NOMO-1 (cell line): ENCODE data around the gene CSNK2B.

ENCODE experiments used
- DNase-seq, 2 experiments: peaks; one replicate each; lab custom pipeline; 2025; ENCODE audit not compliant: unreplicated experiment in 2 of 2; lab: John Stamatoyannopoulos, UW

The CSNK2B gene

DNA sequence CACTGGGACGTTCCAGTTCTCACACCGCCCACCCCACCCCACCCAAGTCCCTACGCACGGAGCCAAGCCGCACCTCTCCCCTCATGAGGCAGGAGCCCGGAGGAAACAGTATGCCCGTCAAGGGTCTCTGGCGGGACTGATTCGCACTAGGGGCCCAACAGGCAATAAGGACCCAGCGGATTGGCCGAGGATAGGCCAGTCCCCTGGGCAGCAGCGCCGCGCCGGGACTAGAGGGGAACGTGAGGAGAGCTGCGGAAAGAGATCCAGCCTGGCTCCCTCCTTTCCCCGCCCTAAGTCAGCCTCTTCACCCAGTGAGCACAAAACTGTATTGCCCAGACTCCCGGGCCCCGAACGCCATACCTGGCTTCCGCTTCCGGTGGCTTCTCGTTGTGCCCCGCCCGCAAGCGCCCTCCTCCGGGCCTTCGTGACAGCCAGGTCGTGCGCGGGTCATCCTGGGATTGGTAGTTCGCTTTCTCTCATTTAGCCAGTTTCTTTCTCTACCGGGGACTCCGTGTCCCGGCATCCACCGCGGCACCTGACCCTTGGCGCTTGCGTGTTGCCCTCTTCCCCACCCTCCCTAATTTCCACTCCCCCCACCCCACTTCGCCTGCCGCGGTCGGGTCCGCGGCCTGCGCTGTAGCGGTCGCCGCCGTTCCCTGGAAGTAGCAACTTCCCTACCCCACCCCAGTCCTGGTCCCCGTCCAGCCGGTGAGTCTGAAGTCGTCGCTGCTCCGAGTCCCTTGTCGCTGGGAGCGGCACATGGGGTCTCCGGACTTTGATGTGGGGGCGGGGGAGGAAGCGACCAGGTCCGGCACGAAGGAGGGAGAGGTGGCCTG, at the start of gene CSNK2B:
Gene CSNK2B, plus strand, starts transcription at position 580 of the 836 bp plus-strand sequence. CDS start 752 bp downstream, outside the sequence.
- DNase-seq, result peak; percentile 96 to 97

DNA sequence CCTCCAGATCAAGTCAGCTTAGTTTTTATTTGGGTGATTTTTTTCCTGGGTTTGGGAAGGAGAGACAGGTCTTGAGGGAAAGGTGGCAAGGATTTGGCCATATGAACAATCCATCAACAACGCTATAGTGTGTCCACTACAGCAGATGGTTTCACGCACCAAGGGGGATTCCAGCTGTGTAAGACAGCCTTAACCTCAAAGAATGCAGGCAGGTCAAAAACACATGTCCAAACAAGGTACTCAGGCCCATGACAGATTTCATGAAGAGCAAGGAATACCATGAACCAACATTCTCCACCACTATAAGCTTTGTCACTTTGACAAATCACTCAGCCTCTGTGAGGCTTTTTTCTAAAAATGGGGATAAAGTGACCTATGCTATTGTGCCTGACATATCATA, 48.9 kb upstream of the CSNK2B start:
- no peak for DNase-seq

DNA sequence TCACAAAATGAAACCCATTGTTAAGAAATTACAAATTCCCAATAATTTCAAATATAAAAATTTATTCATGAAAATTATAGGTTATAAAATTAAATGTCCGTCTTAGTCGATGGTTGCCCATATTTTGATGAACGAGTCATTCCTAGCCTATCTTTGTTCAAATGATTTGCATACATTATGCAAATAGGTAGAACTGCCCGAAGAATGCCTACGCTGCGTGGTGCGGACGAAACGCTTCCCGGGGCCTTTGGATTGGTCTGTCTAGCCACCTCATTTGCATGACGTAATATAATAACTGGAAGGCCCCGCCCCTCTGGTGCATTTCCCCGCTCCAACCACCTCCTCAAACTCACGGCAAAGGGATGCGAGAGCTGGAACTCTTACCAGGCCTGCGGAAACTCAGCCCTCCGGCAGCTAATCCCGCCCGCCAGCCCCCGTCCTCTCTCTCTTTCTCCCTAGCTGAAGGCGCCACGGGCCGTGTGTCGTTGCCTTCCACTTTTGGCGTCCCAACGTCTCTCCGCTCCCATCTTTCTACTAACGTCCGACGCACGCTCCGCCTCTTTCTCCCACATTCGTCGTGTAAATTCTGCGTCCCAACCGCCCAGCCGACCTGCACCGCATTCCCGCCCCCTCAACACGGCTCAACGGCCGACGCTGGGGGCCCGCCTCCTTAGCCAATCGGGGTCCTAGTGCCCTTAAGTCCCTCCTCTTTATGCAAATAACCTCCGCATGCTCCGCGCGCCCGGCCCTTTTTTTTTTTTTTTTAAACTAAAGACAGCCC, 45.9 kb upstream of the CSNK2B start:
- DNase-seq, result peak; percentile 99

DNA sequence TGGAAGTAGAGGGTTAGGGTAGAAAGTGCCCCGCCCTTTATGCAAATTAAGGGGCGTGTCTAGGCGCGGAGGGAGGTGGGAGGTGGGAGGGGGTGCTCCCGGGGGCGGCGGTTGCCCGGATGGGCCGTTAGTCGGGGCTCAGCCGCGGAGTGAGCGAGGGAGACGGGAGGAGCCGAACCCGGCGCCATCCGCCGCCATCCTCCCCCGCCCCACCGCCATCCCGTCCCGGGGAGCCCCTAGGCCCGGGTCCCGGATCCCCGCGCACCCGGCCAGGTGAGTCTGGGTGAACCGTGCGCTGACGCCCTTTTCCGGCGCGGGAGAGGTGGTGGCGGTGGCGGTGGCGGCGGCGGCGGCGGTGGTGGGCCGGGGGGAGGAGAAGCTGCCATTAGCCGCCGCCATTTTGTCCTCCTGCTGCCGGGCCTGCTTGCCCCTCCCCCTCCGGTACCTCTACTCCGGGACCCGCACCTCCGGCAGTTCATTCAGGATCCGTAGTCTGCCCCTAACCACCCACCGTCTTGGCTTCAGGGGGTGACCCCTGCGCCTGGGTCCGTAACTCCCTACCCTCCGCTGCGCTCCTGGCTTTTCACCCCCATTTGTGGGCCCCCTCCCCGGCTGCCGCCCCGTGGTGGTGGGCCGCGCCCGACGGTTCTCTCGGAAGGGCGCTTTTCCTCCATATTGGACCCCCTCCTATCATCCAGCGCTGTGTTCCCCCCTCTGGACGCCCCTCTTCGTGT, 45.1 kb upstream of the CSNK2B start, which contains the start of gene PRRC2A:
Gene PRRC2A, plus strand, starts transcription at position 130 of the 734 bp plus-strand sequence. CDS start 2,075 bp downstream, outside the sequence.
- peak; percentile 66 to 69 for DNase-seq

DNA sequence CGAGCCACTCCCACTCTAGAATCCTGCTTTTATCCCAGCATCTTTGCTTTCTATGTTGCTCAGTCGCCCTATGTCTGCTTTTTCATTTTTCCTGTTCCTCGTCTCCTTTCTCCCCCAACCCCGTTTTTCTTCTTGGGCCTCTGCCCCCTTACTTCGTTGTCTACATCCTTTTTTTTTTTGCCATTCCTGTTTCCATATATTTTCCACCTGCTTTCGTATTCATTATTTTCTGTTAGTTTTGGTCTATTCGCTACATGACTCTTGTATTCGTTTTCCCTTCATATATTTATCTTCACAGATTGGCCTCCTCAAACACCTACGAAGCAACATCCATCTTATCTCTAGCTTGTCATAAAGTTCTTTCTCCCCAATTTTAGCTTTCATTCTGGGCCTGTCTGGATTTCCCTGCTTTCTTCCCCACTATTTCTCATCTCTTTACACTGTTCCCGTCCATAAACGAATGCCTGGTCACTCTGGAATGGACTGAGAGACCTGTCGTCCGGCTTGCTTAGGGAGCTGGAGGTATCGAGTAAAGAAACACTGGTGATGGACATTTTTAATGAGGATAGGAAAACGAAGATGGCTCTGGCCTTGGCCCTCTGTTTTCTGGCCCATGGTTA, 44.5 kb upstream of the CSNK2B start:
- DNase-seq, result no peak

DNA sequence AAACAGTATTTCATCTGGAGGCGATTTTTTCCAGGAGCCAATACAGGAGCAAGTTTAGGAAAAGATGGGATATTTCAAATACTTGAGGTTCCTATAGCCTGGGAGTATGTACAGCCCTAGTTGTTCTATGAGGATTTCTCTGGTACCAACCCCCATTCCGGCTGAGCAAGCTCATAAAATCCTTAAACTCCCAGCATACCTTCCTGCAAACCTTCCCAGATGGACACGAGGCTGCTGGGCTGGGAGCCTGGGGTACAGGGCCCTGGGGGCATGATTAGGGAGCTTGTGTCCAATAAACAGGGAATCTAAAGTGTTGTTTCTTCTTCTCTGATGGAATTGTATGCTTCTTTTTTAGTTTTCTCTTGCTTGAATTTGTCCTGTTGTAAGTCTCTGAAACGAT, 43.9 kb upstream of the CSNK2B start:
- no peak for DNase-seq

DNA sequence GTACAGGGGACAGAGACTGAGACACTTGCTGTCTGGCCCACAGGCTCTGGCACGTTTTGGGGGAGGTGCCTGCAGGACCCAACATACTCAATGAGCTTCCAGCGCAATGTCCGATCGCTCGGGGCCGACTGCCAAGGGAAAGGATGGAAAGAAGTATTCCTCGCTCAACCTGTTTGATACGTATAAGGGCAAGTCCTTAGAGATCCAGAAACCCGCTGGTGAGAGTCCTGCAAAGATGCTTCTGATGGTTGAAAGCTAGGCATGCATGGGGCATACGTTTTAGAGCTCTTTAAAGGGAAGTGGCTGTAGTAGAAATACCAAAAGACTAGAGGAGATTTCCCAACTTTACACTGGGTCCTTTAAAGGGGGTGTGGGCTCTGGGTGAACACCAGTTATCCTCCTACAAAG, 43.2 kb upstream of the CSNK2B start:
- DNase-seq, result peak; percentile 18 to 51

DNA sequence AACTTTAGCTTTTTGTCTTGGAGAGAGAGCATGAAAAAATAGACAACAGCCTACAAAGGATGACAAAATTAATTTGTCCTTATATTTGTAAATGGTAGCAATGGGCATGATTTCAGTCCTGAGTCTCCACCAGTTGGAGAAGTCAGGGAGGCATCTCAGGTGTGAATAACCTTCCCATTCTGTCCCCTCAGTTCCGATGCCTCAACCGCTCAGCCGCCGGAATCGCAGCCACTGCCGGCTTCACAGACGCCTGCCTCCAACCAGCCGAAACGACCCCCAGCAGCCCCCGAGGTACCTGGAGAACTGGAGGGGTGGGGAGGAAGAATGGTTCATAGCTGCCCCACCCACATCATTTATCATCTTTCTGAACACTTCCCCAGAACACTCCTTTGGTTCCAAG, 41.8 kb upstream of the CSNK2B start:
- DNase-seq, result no peak

DNA sequence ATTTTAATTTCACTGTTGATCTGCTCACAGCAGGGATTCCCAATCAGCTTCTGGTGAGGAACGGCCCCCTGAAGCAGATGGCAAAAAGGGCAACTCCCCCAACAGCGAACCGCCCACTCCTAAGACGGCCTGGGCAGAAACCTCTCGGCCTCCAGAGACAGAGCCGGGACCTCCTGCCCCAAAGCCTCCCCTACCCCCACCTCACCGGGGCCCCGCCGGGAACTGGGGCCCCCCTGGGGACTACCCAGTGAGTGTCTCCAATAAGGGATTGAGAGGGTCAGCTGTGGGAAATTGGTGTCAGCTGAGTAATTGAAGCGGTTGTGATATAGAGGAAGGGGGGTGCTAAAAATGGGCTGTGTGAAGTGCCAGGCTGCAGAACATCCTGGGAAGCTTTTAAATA, 38.9 kb upstream of the CSNK2B start:
- DNase-seq, result no peak

DNA sequence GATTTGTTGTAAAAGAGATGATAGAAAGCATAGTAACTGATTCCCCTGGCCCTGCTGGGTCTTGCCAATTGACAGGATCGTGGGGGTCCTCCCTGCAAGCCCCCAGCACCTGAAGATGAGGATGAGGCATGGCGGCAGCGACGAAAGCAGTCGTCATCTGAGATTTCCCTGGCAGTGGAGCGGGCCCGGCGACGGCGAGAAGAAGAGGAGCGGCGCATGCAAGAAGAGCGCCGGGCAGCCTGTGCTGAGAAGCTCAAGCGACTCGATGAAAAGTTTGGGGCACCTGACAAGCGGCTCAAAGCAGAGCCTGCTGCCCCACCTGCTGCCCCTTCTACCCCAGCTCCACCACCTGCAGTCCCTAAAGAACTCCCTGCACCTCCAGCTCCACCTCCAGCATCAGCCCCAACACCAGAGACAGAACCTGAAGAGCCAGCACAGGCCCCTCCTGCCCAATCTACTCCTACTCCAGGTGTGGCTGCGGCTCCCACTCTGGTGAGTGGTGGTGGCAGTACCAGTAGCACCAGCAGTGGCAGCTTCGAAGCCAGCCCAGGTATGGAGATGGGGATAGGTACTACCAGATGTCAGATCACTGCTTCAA, 38.1 kb upstream of the CSNK2B start:
- DNase-seq, result no peak

DNA sequence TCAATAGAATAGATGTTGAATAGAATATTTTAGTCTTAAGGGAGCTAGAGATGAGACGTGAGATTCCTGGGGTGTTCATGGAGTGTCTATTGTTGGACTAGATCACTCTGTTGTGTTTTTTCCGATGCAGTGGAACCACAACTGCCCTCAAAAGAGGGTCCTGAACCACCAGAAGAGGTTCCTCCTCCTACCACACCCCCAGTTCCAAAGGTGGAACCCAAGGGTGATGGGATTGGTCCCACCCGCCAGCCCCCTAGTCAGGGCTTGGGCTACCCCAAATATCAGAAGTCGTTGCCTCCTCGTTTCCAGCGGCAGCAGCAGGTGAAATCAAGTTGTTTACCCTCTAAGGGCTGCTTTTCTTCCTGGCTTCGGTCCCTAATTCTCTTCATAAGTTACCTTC, 36.9 kb upstream of the CSNK2B start:
- no peak for DNase-seq

DNA sequence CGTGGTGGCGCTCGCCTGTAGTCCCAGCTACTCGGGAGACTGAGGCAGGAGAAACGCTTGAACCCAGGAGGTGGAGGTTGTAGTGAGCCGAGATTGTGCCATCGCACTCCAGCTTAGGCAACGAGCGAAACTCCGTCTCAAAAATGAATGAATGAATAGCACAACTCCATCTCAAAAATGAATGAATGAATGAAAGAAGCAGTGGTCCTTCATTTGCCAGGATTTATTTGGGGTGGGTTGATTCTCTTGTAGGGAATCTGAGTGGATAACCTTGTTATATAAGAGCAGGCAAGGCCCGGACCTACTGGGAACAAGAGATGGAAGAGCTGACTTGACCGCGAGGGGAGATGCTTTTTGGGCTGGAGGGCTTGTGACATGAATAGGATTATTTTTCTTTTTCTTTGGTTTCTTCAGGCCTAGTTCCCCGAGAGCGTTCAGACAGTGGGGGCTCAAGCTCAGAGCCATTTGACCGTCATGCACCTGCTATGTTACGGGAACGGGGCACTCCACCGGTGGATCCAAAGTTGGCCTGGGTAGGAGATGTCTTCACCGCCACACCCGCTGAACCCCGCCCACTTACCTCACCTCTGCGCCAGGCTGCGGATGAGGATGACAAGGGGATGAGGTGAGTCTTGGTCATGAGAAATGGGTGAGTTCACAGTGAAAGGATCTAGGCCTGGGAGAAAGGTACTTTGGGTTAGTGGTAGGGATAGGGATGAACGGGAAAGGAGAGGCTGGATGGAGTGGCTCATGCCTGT, 35.5 kb upstream of the CSNK2B start:
- no peak for DNase-seq

DNA sequence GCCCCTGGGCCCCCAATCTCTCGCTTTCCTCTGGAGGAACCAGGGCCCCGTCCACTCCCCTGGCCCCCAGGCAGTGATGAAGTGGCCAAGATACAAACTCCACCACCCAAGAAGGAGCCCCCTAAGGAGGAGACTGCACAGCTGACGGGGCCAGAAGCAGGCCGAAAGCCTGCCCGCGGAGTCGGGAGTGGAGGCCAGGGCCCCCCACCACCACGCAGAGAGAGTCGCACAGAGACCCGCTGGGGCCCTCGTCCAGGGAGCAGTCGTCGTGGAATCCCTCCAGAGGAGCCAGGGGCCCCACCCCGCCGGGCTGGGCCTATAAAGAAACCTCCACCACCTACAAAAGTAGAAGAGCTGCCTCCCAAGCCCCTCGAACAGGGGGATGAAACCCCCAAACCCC, 34.7 kb upstream of the CSNK2B start:
- no peak for DNase-seq

DNA sequence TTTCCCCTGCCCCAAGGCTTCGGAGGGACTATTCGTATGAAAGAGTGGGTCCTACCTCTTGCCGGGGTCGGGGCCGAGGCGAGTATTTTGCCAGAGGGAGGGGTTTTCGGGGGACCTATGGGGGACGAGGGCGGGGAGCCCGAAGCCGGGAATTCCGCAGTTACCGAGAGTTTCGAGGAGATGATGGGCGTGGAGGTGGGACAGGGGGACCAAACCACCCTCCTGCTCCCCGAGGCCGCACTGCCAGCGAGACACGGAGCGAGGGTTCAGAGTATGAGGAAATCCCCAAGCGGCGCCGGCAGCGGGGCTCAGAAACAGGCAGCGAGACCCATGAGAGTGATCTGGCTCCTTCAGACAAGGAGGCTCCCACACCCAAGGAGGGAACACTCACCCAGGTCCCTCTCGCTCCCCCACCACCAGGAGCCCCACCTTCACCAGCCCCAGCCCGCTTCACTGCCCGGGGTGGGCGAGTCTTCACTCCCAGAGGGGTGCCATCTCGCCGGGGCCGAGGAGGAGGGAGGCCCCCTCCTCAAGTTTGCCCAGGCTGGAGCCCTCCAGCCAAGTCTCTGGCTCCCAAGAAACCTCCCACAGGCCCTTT, 34.1 kb upstream of the CSNK2B start:
- DNase-seq, result no peak

DNA sequence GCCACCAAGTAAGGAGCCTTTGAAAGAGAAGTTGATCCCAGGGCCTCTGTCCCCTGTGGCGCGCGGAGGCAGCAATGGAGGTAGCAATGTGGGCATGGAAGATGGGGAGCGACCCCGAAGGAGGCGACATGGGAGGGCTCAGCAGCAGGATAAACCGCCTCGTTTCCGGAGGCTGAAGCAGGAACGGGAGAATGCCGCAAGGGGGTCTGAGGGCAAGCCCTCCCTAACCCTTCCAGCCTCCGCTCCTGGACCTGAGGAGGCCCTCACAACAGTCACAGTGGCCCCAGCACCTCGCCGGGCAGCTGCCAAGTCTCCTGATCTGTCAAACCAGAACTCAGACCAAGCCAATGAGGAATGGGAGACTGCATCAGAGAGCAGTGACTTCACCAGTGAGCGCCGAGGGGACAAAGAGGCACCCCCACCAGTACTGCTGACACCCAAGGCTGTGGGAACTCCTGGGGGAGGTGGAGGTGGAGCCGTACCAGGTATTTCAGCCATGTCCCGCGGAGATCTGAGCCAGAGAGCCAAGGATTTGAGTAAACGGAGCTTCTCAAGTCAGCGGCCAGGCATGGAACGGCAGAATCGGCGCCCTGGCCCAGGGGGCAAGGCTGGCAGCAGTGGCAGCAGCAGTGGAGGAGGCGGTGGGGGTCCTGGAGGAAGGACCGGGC, 33.5 kb upstream of the CSNK2B start:
- DNase-seq, result no peak

DNA sequence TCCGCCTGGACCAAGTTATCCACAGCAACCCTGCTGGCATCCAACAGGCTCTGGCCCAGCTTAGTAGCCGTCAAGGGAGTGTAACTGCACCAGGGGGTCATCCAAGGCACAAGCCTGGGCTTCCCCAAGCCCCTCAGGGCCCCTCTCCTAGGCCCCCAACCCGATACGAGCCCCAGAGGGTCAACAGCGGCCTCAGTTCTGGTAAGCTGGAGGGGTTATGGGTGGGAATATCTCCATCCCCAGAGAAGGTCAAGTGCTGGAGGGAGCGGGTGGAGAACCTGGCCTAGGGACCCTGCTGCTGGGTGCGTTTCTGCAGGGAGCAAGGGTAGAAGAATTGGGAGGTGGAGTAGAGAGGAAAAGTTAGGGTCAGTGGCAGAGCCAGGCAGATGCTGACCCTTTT, 32.4 kb upstream of the CSNK2B start:
- no peak for DNase-seq

DNA sequence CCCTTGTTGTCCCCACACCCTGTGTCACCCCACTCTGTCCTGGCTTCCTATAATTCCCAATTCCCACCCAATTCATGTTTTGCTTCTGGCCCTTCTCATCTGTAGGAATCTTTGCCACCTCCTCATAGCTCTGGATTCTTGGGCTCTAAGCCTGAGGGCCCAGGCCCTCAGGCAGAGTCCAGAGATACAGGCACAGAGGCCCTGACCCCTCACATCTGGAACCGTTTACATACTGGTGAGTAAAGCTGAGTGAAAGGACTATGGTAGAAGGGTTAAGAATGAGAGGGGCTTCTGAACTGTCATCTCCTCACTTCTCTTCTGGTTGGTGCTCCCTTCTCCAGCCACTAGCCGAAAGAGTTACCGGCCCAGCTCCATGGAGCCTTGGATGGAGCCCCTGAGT, 31.7 kb upstream of the CSNK2B start:
- no peak for DNase-seq

DNA sequence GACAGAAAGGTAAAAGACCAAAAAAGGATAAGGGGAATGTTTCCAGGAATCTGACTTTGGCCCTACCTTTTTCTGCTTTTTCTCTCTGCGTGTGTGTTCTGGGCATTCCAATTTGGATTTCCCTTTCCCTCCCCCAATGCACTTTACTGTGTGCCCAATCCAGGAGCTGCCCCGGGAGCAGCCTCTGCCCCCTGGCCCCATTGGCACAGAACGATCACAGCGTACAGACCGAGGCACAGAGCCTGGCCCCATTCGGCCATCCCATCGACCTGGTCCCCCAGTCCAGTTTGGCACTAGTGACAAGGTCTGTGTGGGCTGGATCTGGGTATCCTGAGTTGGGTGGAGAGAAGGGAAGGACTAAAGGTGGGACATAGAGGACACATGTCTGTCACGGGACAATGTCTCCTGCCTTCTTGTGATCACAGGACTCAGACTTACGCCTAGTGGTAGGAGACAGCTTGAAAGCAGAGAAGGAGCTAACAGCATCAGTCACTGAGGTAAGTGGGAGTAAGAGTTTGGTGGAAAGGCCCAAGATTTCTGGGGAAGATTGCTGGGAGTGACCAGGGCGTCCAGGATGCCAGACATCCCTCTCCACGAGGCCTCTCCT, 30.8 kb upstream of the CSNK2B start:
- DNase-seq, result no peak
